ENCODE results near the gene TUT7.
"Not testable (repeated sequence)": the region's sequence is repeated elsewhere in the genome, so short reads cannot be mapped to it uniquely, and the experiment has no call there.

Gene TUT7

DNA sequence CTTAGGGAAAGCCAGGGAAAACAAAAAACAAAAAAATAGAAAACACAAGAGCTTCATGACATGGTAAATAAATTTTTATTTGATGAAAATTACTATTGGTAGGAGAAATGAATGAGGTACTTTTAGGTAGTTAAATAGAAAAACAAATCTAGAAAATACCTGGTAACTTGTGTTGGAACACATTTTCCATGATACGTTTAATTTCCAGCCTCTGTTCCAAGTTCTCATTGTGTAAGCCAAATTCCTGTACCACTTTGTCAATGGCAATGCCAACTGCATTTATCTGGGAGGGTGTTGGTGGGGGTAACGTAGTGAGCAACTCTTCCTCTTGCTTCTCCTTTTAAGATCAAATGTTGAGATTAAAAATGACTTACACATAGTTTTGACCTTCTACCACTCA is 9.4 kb downstream of the TUT7 start:
- DNase-seq: no peak

- no peak for DNase-seq
Measured at GRCh38 chr9:86342269-86342668, 11.9 kb downstream of the TUT7 start.

DNA sequence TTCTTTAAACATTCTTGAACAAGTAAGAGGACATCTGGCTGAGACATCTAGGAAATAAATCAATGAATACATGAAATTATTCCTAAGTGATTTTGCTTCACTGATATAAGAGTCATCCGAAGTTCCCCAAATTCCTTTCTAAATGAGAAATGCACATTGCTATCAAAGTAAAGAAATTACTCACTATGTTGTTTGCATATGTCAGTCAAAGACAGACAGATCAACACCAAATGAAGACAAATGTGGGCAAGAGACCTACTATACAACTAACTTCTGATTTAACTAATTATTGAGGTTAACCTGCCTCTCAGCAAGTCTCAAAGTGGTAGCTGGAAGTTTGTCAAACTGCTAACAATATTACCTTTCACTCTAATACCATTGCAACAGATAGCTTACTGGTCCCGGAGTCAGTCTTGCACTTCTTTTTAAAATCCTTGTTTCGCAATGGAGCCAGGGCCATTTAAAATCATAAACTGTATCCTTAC is 13.2 kb downstream of the TUT7 start:
- DNase-seq: no peak

GRCh38 chr9:86340356-86341006 is 13.7 kb downstream of the TUT7 start:
- no peak for DNase-seq

- DNase-seq: no peak
Measured at GRCh38 chr9:86337469-86338108, 16.6 kb downstream of the TUT7 start.

GRCh38 chr9:86336058-86336457 is 18.2 kb downstream of the TUT7 start:
- no peak for DNase-seq

GRCh38 chr9:86333651-86334050 is 20.6 kb downstream of the TUT7 start:
- no peak for DNase-seq

DNA sequence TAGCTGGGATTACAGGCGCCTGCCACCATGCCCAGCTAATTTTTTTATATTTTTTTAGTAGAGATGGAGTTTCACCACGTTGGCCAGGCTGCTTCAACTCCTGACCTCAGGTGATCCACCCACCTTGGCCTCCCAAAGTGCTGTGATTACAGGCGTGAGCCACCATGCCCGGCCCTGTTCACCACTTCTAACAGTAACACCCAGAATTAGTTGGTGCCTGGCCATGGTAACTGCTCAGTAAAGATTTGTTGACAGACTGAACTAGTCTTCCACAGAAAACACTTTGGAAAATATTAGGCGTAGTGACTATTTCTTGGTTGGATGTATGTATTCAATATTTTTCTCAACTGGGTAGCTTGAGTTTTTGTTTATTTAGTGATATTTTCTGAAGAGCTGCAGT is 24.0 kb downstream of the TUT7 start:
- DNase-seq: no peak

DNA sequence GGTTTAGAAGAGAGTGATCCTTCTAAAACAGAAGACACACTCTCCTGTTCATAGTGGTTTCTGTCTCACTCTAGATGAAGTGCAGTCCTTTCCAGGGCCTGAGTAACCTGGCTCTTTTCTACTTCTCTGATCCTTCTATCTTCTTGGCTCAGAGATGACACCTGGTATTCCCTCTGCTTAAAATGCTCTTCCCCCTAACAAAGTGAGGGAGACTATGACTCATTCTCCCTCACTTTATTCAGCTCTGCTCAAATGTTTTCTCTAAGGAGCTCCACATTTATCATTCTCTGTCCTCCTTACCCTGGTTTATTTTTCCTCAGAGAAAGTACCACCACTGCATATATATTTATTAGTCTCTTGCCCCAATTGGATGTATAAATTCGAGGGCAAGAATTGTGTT is 24.6 kb downstream of the TUT7 start:
- DNase-seq: no peak

GRCh38 chr9:86328156-86328555 is 26.1 kb downstream of the TUT7 start:
- no peak for DNase-seq

DNA sequence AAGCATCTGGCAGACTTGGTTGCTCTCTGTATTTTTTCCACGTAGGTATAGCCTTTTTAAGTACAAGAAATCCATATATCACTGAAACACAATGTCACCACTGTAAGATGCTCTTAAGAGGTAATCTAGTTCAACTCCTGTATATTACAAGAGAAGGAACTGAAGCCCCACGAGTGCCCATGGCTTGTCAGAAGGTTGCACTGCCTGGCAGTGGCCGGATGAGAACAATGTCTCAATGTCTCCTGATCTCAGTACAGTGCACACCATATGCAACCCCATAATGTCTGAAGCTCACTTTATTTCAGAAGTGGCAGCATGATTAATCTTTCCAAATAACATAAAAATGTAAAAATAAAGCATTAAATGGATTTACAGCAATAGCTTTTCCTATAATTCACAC is 27.7 kb downstream of the TUT7 start:
- no peak for DNase-seq

- DNase-seq: no peak
Measured at GRCh38 chr9:86324901-86325300, 29.3 kb downstream of the TUT7 start.

DNA sequence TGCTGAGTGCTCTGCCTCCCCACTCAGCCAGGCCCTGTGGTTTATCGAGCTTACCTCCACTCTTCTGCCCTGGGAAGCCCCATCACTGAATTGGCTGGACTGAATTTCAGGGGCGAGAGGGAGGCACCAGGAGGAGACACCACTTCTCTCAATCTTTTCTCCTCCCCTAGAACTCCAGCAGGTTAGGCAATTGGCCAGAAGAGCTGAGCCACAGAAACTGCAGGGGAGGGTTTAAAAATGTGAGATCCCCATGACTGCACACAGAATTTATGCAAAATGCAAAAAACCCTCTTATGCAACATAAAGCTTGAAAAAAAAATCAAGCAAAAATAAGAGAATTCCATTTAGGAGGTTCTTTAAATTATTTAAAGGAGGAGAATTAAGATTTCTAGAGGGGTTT is 29.9 kb downstream of the TUT7 start:
- DNase-seq: no peak

- no peak for DNase-seq
Measured at GRCh38 chr9:86322973-86323644, 31.1 kb downstream of the TUT7 start.

DNA sequence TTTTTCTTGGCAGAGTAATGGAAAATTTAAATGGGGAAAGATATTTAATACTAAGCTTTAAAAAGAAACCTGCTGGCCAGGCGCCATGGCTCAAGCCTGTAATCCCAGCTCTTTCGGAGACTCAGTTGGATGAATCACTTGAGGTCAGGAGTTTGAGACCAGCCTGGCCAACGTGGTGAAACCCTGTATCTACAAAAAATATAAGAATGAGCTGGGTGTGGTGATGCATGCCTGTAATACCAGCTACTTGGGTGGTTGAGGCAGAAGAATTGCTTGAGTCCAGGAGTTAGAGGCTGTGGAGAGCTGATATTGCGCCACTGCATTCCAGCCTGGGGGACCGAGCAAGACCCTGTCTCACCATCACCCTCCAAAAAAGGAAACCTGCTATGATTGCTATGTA is 32.8 kb downstream of the TUT7 start:
- no peak for DNase-seq

GRCh38 chr9:86318187-86318586 is 36.0 kb downstream of the TUT7 start:
- no peak for DNase-seq

GRCh38 chr9:86315078-86315477 is 39.1 kb downstream of the TUT7 start:
- no peak for DNase-seq

DNA sequence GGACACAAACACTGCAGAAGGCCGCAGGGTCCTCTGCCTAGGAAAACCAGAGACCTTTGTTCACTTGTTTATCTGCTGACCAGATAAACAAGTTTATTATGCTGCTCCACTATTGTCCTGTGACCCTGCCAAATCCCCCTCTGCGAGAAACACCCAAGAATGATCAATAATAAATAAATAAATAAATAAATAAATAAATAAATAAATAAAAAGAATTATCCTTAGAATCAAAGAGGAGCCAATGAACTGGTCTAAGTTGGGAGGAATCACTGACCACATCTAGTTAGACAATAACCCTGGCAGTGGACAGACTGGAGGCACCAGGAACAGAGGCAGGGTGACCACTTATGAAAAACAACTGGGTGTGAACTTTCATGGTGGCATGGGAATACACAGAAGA is 41.3 kb downstream of the TUT7 start:
- DNase-seq: not testable (repeated sequence)

- DNase-seq: no peak
Measured at GRCh38 chr9:86308687-86309086, 45.5 kb downstream of the TUT7 start.

GRCh38 chr9:86304236-86304730 is 49.9 kb downstream of the TUT7 start:
- peak; percentile 15 for DNase-seq

DNA sequence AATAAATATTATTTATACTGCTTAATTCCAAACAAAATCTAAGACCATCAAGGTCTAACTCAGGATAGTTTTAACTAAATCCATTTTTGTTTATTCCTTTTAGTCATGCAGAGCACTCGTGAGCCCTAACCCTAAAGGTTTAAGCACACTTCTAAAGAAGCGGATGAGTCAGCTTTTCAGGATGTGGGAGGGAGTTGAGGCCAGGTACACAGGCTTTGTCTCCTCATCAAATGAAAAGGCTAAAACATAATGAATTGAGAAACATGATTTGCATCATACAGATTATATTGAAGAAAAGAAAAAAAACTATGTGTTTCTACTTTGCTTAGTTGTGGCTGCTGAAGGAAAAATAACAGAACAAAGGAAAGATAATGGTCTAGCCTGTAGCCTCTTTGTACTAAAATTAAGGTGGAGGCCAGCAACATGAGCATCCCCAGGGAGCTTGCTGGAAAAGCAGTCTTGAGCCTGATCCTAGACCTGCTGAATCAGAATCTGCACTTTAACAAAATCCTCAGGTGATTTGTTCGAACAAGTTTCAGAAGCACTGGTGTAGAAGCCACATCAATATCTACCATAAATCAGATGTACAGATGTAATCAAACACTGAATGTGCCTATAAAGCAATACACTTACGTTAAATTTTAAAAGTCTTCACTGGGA is 50.8 kb downstream of the TUT7 start:
- DNase-seq: peak; percentile 3

DNA sequence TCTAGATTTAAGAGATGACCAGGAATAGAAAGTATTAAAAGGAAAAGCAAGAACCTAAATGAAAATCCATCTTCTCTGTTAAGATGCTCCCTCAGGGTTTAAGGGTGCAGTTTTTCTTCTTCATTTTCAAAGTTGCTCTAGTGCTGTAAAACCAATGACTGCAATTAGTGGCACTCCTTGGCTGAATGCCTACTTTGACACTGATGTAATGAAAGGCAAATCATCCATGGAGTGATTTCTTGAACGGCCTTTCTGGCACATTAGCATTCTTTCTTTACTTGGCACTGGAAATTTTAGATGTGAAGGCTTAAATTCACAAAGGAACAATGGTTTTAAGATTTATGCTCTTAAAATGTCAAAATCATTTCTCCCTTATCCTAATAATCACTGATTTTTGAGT is 52.5 kb downstream of the TUT7 start:
- DNase-seq: peak; percentile 18

DNA sequence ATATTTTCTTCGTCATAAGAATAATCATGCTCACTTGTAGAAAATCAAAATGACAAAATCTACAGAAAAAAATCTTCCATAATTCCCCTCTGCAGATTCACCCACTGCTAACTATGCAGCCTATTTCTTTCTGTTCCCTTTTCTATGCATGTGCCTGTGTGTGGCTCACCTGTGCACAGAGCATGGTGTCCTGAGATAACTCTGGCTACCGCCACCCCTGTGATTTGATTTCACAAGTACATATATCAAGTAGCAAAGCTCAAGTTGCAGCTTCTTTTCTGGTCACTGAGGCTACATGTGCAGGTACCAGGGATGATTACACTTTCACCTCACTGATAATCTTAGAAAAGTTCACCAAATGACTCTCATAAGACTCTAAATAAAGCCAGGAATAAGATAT is 53.5 kb downstream of the TUT7 start:
- no peak for DNase-seq

DNA sequence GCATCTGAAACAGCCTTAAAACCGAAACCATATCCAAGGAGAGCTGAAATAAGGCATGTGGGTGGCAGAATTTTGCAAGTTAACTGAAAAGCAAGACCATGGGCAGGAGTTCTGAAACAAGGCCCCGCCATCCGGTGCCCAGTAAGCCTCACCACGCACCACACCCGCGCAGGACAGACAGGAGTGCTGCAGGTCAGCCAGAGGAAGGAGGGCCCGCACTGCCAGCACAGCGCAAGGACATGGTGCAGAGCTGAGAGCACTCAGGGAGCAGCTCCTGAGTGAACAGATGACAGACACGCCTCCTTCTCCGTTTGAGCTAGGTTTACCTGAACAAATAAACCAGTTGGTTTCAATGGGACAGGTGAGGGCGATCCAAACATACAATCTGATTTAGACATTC is 55.3 kb downstream of the TUT7 start:
- no peak for DNase-seq

All from NCI-H2171 treated with DMSO at 0.1 percent for 48 hours (cell line).